Forelimb muscle (tissue), 1 donor: Measurements from ENCODE around the gene GNLY. TPM values are rescaled to one million over a fixed set of nuclear protein-coding genes. Genes with fewer than 3 reads are reported as not detected.

Experiments used
- DNase-seq: peaks from one replicate; pipeline ENCODE4 v3.0.0-alpha.2; 2013; ENCODE audit warnings: low read depth
- polyA plus RNA-seq: library from polyadenylated mRNA; unstranded; fragments of 120-200 nt; gene quantifications from one replicate; pipeline ENCODE4 v1.2.1, GENCODE V29; 2013; ENCODE audit not compliant: insufficient read length

GNLY gene
- polyA plus RNA-seq, 1 donor: 0.99 TPM

- no peak for DNase-seq
Measured at GRCh38 chr2:85728342-85728741, 34.2 kb downstream of the GNLY start.

GRCh38 chr2:85728883-85729824 lies 35.0 kb downstream of the GNLY start:
- peak; percentile 54 for DNase-seq

- no peak for DNase-seq
Measured at GRCh38 chr2:85729825-85730510, 35.8 kb downstream of the GNLY start.

DNA sequence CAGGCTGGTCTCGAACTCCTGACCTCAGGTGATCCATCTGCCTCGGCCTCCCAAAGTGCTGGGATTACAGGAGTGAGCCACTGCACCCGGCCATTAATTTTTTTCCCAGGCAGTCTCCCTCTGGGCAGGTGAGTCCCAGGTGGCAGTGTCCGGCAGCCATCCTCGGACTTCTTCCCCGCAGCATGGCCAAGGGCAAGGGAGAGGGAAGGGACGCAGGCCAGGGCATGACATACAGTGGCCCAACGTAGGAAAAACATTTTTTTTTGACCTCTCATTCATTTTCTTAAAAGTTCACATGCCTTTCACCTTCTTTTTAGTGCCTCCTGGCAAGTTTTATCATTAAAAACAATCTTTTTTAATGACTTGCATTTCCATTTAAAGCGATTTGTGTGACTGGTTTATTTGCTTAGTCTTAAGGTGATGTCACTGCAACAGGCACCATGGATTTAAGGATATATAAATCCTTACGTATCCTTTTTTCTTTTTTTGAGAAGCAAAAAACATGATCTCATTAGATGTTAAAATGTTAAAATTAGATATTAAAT lies 36.6 kb downstream of the GNLY start:
- no peak for DNase-seq

- DNase-seq: no peak
Measured at GRCh38 chr2:85731606-85732005, 37.4 kb downstream of the GNLY start.

DNA sequence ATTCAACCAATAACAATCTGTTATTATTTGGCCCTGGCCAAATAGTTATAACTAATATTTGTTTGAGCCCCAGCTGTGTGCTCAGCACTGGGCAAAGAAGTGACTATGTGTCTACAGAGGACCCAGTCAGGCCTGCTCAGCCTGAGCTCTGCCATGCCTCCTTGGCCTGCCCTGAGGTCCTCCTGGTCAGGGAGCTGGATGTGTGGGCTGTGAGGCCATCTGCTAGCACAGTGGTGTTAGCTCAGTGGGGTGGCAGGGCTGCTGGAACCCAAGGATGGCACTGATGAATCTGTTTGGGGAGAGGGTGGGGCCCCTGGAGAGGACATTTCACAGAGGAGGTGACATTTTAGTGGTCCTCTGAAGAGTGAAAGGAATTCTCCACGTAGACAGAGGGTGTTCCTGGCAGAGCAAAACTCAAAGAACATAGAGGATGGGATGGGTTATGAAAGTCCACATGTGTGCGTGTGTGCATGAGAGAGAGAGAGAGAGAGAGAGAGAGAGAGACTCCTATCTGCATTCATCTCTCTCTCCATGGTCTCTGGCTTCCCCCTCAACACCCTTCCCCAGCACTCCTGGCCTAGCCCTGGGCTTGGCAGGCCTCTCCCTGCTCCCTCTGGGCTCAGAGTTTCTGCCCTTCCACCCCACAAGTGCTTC lies 38.4 kb downstream of the GNLY start:
- no peak for DNase-seq

DNA sequence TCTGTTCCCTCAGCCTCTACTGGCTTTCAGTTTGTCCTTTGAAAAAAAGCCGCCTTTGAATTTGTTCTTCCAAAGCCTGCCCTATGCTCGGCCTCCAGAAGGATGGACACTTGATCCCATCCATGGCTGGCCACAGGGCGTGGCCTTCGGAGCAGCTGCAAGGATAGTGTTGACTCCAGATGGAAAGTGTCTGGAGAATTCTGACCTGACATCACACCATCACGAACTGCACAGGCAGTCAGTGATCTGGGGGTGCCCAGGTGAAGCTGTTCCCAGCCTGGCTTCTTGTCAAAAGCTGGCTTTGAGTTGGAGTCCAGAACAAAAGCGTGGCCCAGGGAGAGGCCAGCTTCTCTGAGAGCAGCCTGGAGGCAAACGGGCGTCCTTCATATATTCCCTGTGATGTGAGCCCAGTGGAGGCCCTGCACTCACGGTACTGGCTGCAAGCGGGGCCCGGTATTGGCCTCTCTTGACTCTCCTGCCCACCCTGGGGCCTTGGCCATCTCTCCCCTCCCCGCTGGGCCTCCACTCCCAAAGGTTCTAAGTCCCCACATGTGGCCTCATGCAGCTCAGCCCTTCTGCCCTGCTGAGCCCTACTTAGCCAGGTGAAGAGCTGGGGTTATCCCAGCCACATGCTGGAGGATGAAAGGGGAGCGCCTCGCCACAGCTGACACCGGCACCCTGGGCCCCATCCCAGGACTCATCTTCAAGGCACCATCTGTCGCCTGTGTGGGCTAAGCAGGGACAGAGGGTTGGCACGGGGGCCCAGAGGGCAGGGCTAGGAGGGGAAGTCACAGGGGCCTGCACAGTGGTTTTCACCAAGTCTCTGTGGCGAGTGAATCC lies 39.2 kb downstream of the GNLY start:
- no peak for DNase-seq

DNA sequence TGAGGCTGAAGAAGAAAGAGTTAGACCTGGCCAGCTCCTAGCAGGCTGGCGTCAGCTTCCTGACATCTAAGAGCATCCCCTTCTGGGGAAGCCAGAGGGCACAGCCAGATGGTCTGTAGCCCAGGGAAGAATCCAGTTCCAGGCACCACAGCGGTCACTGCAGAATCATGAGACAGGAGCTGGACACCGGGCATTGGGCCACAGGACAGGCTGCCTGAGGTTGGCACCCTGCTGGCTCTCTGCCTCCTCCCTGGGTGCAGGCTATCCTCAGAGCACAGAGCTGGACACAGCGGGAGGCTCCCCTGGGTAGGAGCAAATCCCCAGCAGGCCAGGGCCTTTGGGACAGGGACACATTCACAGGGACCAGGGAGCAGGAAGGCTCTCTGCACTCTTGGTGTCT lies 39.9 kb downstream of the GNLY start:
- DNase-seq: no peak

DNA sequence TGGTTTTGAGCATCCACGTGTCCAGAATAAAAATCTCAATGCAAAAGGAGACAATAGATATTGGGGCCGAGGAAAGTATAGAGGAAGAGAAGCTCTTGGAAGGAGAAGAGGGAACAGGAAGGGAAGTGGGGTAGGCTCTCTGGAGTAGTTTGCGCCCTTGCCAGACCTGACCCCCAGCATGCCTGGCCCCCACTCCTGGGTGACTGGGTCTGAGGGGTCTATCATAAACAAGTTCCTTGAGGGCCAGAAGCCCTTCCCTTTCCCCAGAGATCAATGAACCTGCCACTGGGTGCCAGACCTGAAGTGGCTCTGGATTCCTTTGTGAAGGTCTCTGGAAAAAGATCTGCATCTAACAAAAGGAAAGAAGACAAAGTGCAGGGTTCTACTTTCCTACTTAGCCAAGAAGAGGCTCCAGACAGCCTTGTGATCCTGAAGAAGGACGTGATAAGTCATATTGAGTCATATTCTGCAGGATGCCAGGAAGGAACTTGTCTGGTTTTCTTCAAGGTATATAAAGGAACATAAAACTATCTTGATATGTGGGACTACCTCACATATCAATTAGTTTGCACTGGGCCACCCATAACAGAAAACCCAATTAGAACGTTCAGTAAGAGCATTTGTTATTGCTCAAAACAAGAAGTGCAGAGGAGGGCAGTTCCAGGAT lies 40.9 kb downstream of the GNLY start:
- DNase-seq: no peak

GRCh38 chr2:85735691-85736090 lies 41.5 kb downstream of the GNLY start:
- DNase-seq: no peak

DNA sequence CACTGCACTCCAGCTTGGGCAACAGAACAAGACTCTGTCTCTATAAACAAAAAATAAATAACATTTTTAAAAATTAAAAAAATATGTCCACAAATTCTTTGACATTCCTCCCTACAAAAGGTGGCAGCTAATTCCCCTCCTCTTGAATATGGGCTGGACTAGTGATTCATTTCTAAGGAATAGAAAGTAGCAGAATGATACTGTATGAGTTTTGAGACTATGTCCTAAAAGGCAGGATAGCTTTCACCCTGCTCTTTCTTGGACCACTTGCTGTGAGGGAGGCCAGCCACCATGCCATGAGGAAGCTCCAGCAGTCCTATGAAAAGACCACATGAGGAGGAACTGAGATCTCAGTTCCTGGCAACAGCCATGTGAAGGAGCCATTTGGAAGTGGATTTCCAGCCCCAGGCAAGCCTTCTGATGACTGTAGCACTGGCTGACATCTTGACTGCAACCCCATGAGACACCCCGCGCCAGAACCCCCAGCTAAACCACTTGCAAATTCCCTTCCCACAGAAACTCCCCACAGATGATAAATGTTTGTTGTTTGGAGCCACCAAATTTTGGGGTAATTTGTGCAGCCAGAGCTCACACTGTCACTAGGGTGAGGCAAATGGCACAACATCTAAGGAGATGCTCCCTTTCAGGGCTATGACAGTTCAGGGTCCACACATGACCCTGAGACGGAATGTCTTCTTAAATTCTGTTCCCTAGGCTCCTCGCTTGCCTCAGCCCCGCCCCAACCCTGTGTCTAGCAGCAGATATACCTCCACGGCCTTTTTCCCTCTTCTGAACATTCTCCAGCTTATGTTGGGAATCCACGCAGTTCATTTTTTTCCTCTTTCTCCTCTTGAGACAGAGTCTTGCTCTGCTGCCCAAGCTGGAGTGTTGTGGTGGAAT lies 42.5 kb downstream of the GNLY start:
- DNase-seq: no peak

- DNase-seq: no peak
Measured at GRCh38 chr2:85737481-85737880, 43.3 kb downstream of the GNLY start.

- peak; percentile 80 for DNase-seq
Measured at GRCh38 chr2:85737961-85738360, 43.8 kb downstream of the GNLY start.

GRCh38 chr2:85740193-85740592 lies 46.0 kb downstream of the GNLY start:
- no peak for DNase-seq

DNA sequence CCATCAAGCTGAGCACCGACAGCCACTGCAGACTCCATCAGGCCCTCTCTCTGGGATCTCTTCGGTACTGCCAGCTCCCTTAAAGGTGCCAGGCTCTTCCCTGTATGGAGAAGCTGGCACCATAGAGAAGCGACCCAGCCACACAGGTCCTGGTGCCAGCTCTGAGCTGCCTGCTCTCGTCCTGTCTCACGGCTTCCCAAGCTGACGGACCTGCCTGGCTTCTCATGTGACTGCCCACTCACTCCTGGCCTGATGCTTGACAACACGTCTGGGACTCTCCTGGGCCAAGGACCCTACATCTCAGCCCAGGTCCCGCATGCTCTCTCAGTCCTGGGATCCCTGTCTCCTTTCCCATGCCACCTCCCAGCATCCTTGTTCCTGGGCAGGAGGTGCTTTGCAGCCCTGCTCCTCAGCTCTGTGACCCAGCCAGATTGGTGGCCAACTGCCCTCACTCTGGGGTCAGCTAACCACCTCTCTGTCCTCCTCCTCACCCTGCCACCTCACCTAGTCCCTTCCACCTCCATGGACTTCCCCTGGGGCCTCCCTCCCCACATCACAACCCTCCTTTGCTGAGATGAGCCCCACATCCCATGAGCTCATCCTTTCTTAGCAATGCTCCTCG lies 47.2 kb downstream of the GNLY start:
- no peak for DNase-seq

DNA sequence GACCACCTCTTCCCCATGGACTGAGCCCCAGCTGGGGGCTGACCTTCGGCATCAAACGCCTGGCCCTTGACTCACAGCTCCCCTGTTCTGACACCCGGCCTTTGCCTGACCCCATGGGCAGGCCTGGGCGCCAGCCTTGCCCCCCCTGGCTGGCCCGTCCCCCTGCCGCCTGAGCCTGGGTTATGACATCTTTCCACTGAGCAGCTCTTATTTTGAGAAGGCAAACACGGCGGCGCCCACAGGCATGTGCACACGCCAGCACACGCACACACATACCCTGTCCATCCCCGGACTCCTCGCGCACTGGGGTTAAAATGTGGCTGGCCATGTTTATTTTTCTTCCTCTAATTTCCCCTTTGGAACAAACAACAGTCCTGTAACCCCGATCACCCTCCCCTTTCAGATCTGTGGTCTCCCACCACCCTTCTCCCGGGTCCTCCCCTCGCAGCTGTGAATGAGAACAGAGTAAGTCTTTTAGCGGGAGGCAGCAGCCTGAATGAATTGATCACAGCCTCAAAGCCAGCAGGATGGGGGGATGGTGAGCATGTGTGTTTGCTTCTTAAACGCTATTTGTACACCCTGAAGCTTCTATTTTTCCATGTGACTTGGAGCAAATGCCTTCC lies 47.8 kb downstream of the GNLY start:
- no peak for DNase-seq

DNA sequence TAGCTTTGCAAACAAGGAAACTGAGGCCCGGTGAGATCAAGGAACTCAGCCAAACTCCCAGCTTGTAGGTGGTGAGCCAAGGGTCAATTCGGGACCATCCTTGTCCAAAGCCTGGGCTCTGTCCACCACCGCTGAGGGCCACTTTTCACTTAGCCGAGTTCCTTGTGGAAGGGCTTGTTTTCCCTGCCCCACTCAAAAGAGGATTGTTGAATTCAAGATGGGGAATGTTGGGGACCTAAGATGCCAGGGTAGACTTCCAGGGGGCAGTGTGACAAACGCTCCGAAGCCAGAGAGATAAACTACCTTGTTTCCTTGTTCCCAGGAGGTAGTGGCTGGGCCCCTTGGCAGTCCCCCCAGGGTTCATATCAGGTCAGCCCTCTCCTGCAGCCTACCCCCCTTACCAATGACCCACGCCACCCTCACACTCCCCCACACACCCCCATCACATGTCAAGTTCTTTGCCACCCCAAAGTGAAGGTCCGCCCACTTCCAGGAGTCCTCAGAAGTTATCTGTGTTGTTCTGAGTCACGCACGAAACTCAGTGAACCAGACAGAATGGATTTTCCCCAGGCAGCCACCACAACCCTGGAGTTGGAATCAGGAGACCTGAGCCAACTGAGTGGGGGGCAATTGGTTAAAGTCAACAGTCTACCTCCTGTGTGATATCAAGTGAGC lies 49.3 kb downstream of the GNLY start:
- no peak for DNase-seq

GRCh38 chr2:85744055-85744454 lies 49.9 kb downstream of the GNLY start:
- DNase-seq: no peak
